Measurements from ENCODE around the gene EEF1AKMT2.
"Not testable (repeated sequence)": the region's sequence is repeated elsewhere in the genome, so short reads cannot be mapped to it uniquely, and the experiment has no call there.

Gene EEF1AKMT2

DNA sequence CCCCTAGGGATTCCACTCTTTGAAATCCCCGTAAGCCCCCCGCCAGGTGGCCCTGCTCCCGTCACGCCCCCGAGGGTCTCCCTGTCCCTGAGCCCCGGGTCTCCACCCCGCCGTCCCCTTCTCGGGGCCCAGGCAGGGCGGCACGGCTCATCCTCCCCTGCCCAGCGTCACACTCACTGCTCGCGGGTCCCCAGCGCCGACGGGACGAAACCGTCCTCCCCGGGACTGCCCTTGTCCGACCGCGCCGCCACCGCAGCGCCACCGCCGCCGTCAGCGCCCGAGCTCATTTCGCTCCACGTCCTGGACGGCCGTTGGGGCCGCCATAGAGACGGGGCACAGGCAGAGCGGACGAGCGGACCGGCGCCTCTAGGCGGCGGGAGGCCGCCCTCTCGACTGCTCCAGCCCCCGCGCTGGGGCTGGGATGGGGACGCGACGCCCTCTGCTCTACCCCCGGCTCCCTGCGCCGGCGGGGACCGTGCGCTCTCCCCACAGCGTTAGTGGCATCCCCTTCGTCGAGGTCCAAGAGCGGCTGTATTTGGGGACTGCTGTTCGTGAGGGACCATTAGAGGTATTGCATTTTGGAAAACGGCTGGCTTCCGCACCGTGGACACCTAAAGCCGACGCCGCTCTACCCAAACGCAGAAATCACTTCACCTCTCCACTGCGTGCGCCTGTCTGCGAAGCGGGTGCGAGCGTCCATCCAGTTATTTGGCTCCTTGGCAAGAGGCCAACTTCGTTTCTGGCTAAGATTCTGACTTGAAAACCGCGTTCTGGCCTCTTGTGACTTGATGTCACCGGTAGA lies at the start of gene EEF1AKMT2:
Gene EEF1AKMT2 (minus strand): TSS at position 341 of the 802 bp plus-strand sequence. CDS start 54 bp downstream, at position 287.
- no peak for FAIRE-seq

DNA sequence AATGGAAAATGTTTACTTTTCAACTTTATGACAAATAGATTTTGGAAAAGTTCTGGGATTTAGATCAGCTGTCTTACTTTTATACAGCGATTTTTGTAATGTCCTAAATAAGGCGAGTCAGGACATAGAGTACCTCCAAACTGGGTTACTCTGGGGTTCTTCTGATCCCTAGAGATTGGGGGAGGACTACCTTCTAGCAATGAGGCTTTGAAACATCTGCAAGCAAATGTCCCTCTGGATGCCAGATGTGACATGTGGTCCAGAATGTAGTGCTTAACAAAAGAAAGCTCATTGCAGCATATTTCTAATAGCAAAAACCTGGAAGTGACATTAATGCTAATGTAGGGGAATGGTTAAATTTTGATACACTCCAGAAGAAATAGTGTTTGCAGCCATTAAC lies 46.0 kb upstream of the EEF1AKMT2 start:
- no peak for FAIRE-seq

- FAIRE-seq, result no peak
These were observed 39.4 kb upstream of the EEF1AKMT2 start for GRCh38 chr10:124831116-124831515.

DNA sequence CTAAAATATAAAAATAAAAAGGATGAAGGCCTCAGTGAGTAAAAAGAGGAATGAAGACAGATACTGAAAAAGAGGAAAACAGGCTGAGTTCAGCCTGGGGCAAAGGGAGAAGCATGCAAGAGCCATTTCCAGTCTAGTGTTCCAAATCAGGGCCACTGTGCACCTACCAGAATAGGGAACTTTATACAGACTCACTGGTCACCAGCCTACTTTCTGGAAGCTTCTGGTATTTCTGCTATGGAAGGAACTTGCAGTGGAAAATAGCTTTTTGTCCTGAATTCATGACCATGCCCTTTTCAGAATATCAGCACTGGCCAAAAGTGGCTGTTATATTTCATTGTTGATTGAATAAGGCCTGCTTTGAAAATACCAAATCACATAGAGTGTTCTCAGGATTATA lies 38.8 kb upstream of the EEF1AKMT2 start:
- FAIRE-seq, result no peak

GRCh38 chr10:124829447-124830115 lies 37.9 kb upstream of the EEF1AKMT2 start:
- FAIRE-seq, result no peak

DNA sequence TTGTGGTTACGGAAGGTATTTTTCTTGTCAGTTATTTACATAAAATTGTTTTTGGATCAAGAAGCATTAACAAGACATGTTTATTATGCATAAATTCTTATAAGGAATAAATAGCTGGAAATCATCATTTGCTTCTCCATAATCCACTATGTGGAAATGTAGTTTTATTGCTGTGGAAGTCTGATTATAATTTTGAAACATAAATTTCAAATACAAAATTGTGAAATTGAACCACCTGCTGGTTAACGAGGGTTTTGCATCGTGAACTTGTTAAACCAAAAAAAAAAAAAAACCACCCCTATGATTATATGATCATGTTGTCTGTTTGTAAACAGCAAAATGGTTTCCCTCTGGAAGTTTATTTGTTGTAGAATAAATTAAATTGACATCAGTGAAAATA lies 35.8 kb upstream of the EEF1AKMT2 start:
- FAIRE-seq, result peak; percentile 93

DNA sequence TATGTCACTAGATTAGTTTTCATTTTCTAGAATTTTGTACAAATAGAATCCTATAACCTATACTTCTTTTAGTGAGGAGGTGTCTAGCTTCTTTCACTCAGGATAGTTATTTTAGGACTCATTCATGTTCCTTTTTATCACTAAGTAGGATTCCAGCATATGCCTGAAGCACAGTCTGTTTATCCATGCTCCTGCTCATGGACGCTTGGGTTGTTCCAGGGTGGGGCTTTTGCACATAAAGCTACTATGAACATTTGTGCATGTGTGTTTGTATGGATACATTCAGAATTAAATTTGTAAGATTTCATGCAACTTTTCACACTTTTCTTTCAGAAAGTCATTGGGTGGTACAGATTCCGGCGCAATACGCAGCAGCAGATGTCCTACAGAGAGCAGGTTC lies 34.6 kb upstream of the EEF1AKMT2 start:
- no peak for FAIRE-seq

- FAIRE-seq, result no peak
These were observed 34.0 kb upstream of the EEF1AKMT2 start for GRCh38 chr10:124825702-124826101.

DNA sequence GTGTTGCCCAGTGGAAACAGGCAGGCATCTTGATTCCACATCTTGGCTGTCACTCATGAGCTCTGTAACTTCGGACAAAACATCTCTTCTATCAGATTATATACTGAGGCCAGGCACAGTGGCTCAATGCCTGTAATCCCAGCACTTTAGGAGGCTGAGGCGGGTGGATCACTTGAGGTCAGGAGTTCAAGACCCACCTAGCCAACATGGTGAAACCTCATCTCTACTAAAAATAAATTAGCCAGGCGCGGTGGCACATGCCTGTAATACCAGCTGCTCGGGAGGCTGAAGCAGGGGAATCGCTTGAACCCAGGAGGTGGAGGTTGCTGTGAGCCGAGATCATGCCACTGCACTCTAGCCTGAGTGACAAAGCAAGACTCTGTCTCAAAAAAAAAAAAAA lies 33.2 kb upstream of the EEF1AKMT2 start:
- not testable (repeated sequence) for FAIRE-seq

DNA sequence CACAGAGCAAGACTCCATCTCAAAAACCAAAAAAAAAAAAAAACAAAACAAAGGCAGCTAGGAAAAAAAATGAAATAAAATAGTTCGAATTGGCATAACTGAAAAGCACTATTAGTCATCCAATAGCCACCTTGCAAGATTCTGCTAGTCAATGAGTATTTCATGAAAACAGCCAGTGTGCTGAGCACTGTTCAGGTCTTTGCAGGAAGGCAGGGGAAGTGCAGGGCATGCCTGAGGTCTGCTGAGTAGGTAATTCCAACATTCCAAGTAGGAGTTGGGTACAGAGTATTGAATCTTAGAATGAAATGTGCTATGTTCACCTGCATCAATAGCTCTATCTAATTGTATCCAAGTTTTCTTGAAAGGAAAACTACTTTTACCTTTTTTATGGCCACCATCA lies 32.8 kb upstream of the EEF1AKMT2 start:
- FAIRE-seq, result no peak

DNA sequence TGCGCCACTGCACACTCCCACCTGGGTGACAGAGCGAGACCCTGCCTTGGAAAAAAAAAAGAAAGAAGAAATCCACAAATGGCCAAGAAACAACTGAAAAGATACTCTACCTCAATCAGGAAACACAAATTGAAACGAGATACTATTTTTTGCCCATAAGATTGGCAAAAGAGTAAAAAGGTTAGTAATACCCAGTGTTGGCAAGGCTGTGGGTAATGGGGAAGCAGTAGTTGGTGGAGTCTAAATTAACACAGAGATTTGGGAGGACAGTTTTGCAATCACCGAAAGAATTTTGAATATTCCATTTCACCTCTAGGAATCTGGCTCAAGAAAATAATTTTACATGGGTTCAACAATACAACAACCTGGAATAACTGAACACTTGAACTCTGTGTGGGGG lies 29.8 kb upstream of the EEF1AKMT2 start:
- no peak for FAIRE-seq

DNA sequence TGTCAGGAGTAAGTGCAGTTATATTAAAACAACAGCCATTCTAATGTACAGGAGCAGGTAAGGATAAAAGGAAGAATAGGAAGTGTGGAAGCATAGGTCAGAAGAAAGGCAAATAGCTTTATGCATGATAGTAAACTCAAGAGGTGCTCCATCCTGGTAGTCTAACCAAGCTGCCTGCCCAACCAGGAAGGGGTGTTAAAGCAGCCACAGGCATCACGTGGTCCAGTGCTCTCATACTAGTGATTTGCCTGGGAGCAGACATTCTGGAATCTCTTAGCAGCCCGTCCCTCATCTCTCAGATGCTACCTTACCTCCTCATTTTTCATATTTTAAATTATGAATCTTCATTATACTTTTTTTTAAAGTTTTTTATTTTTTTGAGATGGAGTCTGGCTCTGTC lies 28.4 kb upstream of the EEF1AKMT2 start:
- no peak for FAIRE-seq

GRCh38 chr10:124802313-124802675 lies 10.6 kb upstream of the EEF1AKMT2 start:
- FAIRE-seq, result no peak

DNA sequence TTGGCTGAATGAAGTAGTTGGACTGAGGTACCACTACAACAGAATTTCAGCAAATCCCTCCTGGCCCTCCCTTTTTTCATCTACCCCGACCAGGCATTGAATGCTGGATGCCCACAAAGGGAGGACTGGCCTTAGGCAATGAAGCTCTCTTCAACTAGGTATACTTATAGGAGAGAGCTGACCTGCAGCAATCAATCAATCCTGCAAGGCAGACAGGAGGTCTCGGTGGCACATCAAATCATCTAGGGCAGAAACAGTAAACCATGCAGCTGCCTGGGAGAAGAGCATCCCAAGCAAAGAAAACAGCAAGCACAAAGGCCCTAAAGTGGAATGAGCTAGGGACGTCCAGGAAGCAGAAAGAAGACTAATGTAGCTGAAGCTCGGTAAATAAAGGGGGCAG lies 7.5 kb upstream of the EEF1AKMT2 start:
- FAIRE-seq, result no peak

- no peak for FAIRE-seq
These were observed 7.1 kb upstream of the EEF1AKMT2 start for GRCh38 chr10:124798781-124799180.

DNA sequence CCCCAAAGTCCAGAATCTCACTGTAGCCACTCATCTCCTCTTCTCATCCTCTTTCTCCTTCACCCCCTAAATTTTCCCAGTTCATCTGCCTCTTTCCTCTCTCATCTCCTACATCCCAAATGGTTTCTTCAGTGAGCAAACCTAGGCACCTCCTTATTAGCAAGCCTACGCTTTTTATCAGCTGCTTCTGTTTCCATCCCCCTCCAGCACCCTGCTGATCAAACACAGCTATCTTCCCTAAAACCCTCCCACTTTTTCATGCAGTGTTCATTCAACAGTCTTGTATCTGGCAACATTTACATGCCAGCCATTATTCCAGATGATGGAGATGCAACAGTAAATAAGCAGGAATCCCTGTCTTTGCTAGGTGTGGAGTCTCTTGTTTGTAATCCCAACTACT lies 6.7 kb upstream of the EEF1AKMT2 start:
- FAIRE-seq, result no peak

- FAIRE-seq, result no peak
These were observed 1.3 kb upstream of the EEF1AKMT2 start for GRCh38 chr10:124792998-124793352.

- not testable (repeated sequence) for FAIRE-seq
These were observed 8.8 kb downstream of the EEF1AKMT2 start for GRCh38 chr10:124782900-124783299.

DNA sequence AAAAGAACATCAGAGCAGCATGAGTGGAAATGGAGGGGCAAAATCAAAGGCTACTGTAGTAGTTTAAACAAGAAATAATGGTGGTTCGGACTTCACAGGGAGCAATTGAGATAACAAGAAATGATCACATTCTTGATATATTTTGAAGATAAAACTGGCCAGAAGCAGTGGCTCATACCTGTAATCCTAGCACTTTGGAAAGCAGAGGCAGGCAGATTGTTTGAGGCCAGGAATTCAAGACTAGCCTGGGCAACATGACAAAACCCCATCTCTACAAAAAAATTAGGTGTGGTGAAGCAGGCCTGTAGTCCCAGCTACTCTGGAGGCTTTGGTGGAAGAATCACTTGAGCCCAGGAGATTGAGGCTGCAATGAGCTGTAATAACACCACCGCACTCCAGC lies 22.9 kb downstream of the EEF1AKMT2 start:
- FAIRE-seq, result no peak

GRCh38 chr10:124765256-124765655 lies 26.4 kb downstream of the EEF1AKMT2 start:
- no peak for FAIRE-seq

GRCh38 chr10:124763267-124763666 lies 28.4 kb downstream of the EEF1AKMT2 start:
- FAIRE-seq, result peak; percentile 44

GRCh38 chr10:124762281-124762680 lies 29.4 kb downstream of the EEF1AKMT2 start:
- FAIRE-seq, result no peak

- no peak for FAIRE-seq
These were observed 35.4 kb downstream of the EEF1AKMT2 start for GRCh38 chr10:124756156-124756903.

DNA sequence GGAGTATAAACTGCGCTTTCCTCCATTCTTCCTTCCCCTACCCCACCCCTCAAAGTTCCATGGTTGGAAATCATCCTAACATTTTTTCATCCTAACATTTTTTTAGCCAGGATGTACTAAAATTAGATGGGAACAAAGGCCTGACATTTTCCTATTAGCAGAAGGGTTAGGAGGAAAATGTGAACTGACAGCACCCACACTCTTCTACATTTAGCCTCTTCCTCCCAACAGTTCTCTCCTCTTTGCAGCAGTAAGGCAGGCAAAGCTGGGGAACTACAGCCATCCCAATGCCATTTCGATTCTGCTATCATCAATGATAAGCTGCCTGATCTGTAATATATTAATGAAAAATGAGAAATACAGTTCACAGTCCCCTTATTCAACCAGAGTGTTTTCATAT lies 36.1 kb downstream of the EEF1AKMT2 start:
- no peak for FAIRE-seq

Data from A204.1 (cell line).